ENCODE measurements around the gene SLC22A23. TPM values are rescaled to one million over a fixed set of nuclear protein-coding genes. Genes with fewer than 3 reads are reported as not detected.
A peak's percentile ranks its signal among the peaks of the same experiment; 100 is the strongest.

SLC22A23 gene
- total RNA-seq, 2 experiments from 2014 or later: 13.4 to 13.6 TPM

DNA sequence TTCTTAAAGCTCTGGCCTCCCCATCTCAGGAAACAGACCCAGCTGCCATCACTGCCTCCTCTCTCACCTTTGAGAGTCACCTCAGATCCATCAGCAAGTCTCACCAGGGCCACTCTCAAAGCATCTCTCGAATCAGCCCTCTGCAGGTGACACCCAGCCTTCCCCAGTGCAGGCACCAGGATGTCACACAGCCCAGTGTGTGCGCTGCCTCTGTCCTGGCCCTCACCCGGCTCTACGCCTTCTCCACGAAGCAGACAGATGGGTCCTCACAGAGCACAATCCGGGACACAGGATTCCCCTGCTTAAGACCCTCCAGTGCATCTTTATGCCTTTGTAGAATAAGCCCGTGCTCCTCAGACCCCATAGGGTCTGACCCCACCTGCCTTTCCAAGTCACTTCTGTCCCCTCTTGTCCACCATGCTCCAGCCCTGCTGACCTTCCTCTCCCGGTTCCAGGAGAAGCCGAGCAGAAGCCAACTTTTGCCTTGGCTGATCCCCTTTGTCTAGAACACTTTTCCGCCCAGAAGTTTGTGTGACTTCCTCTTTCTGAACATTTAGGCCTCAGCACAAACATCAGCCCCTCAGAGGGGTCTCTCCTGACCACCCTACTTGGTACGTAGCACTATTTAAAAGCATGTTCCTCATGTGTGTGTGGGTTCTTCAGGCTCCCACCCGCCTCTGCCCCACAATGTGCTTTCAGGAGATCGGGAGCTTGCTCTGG lies 137.9 kb downstream of the SLC22A23 start:
- Histone ChIP-seq H3K4me3 (ENCODE audit: low read length) (no peak overlapping the region), H3K36me3 (ENCODE audit: insufficient read depth, low read length) (no peaks in the 10 kb centered on the region), H3K9me3 (ENCODE audit: control insufficient read depth in 1 of 2, insufficient read depth in 1 of 2, low read length in 2 of 2) (no peaks in the 10 kb centered on the region), H3K4me1 (ENCODE audit: insufficient read depth, low read length) (peaks cover 19% of the 10 kb centered on the region), H3K27me3 (ENCODE audit: control insufficient read depth in 1 of 2, insufficient read depth in 2 of 2, low read length in 2 of 2) (no peaks in the 10 kb centered on the region), H3K27ac (ENCODE audit: low read depth in 1 of 2, low read length in 2 of 2) (no peak overlapping the region)
- Mint-ChIP-seq H3K9me3 (no peaks in the 10 kb centered on the region), H3K4me1 (ENCODE audit: low read depth) (peaks cover 28% of the 10 kb centered on the region), H3K27ac (peak overlapping the region; percentile 60), H3K4me3 (peak overlapping the region; percentile 44), H3K27me3 (no peaks in the 10 kb centered on the region), H3K36me3 (ENCODE audit: low read depth) (no peaks in the 10 kb centered on the region)
- TF ChIP-seq, protein P1, sequence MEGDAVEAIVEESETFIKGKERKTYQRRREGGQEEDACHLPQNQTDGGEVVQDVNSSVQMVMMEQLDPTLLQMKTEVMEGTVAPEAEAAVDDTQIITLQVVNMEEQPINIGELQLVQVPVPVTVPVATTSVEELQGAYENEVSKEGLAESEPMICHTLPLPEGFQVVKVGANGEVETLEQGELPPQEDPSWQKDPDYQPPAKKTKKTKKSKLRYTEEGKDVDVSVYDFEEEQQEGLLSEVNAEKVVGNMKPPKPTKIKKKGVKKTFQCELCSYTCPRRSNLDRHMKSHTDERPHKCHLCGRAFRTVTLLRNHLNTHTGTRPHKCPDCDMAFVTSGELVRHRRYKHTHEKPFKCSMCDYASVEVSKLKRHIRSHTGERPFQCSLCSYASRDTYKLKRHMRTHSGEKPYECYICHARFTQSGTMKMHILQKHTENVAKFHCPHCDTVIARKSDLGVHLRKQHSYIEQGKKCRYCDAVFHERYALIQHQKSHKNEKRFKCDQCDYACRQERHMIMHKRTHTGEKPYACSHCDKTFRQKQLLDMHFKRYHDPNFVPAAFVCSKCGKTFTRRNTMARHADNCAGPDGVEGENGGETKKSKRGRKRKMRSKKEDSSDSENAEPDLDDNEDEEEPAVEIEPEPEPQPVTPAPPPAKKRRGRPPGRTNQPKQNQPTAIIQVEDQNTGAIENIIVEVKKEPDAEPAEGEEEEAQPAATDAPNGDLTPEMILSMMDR (IDR thresholded peaks at IDR 0.05): no peak
- DNase-seq (peak in 1 of 14 experiments; percentile 10), ATAC-seq (ENCODE audit: poor library complexity) (no peak)
- intact Hi-C loops (cut with DNase I, micrococcal nuclease): no loop called here
- POLR2A ChIA-PET: no interaction called here
- CTCF ChIA-PET: no interaction called here

DNA sequence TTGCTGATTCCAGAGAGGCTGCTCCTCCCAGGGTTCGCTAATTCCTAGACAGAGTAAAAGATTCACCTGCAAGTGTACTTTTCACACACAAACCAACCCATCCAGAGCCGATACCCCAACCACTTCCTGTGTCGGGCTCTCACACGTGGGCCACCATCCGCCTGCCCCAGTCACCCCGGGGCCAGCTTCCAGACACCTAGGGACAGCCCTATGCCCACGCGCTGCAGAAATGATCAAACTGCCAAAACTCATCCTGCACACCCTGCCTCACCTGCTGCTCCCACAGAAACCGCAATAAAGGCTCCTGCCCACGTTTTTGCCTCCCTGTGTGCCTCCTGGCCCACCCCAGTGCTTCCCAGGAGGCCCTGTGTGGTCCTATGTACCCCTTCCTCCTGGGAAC lies 138.6 kb downstream of the SLC22A23 start:
- Histone ChIP-seq H3K27me3 (ENCODE audit: control insufficient read depth in 1 of 2, insufficient read depth in 2 of 2, low read length in 2 of 2) (no peaks in the 10 kb centered on the region), H3K9me3 (ENCODE audit: control insufficient read depth in 1 of 2, insufficient read depth in 1 of 2, low read length in 2 of 2) (no peaks in the 10 kb centered on the region), H3K27ac (ENCODE audit: low read depth in 1 of 2, low read length in 2 of 2) (no peak overlapping the region), H3K4me3 (ENCODE audit: low read length) (peak overlapping the region; percentile 0), H3K36me3 (ENCODE audit: insufficient read depth, low read length) (no peaks in the 10 kb centered on the region), H3K4me1 (ENCODE audit: insufficient read depth, low read length) (peaks cover 19% of the 10 kb centered on the region)
- peak; percentile 6 to 58 (median 32) for DNase-seq
- ATAC-seq (ENCODE audit: poor library complexity): peak; percentile 91
- TF ChIP-seq, protein P1 (IDR thresholded peaks at IDR 0.05): no peak
- CTCF ChIA-PET: no interaction called here
- intact Hi-C loops (cut with DNase I, micrococcal nuclease): no loop called here
- POLR2A ChIA-PET: interaction anchor here (1.0 kb wide), 1 partner anchor 19 kb away, joined by 3 read pairs; no protein-coding TSS in a partner anchor
- H3K4me3 Mint-ChIP-seq: peak overlapping the region; percentile 44
- no peaks in the 10 kb centered on the region for H3K9me3 Mint-ChIP-seq
- no peaks in the 10 kb centered on the region for H3K27me3 Mint-ChIP-seq
- peak overlapping the region; percentile 60 for H3K27ac Mint-ChIP-seq
- peaks cover 28% of the 10 kb centered on the region for H3K4me1 Mint-ChIP-seq (ENCODE audit: low read depth)
- H3K36me3 Mint-ChIP-seq (ENCODE audit: low read depth): no peaks in the 10 kb centered on the region

DNA sequence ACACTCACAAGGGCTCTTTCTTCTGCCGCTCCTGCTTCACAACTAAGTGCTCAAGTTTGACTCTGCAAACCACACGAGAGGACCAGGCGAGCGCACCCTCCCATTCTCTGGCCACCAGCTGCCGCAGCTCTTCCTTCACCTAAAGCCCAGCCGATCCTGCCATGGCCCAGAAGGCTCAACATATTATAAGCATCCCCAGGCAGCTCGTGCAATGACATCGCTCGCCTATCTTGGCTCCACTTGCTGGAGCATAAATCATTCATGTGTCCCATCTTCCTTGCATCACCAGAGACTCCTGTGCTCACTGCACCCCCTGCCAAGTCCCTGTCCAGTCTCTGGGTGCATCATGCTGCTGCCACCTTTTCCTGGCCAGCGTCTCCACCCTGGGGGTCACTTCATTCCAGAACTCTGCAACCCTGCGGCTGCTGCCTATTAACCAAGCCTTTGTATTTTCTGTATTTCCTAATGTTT lies 139.1 kb downstream of the SLC22A23 start:
- H3K36me3 Mint-ChIP-seq (ENCODE audit: low read depth): no peaks in the 10 kb centered on the region
- Histone ChIP-seq H3K4me1 (ENCODE audit: insufficient read depth, low read length) (peaks cover 19% of the 10 kb centered on the region), H3K4me3 (ENCODE audit: low read length) (peak overlapping the region; percentile 0), H3K27me3 (ENCODE audit: control insufficient read depth in 1 of 2, insufficient read depth in 2 of 2, low read length in 2 of 2) (no peaks in the 10 kb centered on the region), H3K9me3 (ENCODE audit: control insufficient read depth in 1 of 2, insufficient read depth in 1 of 2, low read length in 2 of 2) (no peaks in the 10 kb centered on the region), H3K27ac (ENCODE audit: low read depth in 1 of 2, low read length in 2 of 2) (no peak overlapping the region), H3K36me3 (ENCODE audit: insufficient read depth, low read length) (no peaks in the 10 kb centered on the region)
- no peaks in the 10 kb centered on the region for H3K27me3 Mint-ChIP-seq
- POLR2A ChIA-PET: interaction anchor here (1.0 kb wide), 1 partner anchor 19 kb away, joined by 3 read pairs; no protein-coding TSS in a partner anchor
- H3K4me3 Mint-ChIP-seq: no peak overlapping the region
- CTCF ChIA-PET: no interaction called here
- H3K4me1 Mint-ChIP-seq (ENCODE audit: low read depth): peaks cover 28% of the 10 kb centered on the region
- intact Hi-C loops (cut with DNase I, micrococcal nuclease): no loop called here
- TF ChIP-seq, protein P1 (IDR thresholded peaks at IDR 0.05): no peak
- ATAC-seq (ENCODE audit: poor library complexity): no peak
- H3K27ac Mint-ChIP-seq: peak overlapping the region; percentile 60
- DNase-seq: peak in 1 of 14 experiments; percentile 27
- H3K9me3 Mint-ChIP-seq: no peaks in the 10 kb centered on the region
